Activated naive CD4-positive, alpha-beta T cell treated with anti-CD3 and anti-CD28 coated beads, Interleukin-2, amount 50 U/mL, for 72 hours (primary cell): ENCODE data around the gene RBM12. TPM values are rescaled to one million over a fixed set of nuclear protein-coding genes. Genes with fewer than 3 reads are reported as not detected.

Experiments
- ATAC-seq, 2 donors: fragments of 150-1000 bp; cut with Tn5 transposase; 2 replicates each; pipeline ENCODE4 v1.10.0; 2021; ENCODE audit warnings: mild to moderate bottlenecking in 2 of 2, moderate library complexity in 2 of 2
- DNase-seq, 2 donors: peaks; one replicate each; pipeline ENCODE4 v3.0.0; 2021 to 2022; ENCODE audit warnings: low spot score in 2 of 2
- H3K27ac Mint-ChIP-seq, 2 donors: one replicate each; pipeline ENCODE4 v1.8.0; 2022; ENCODE audit warnings: mild to moderate bottlenecking in 2 of 2, mixed read lengths in 2 of 2
- H3K36me3 Mint-ChIP-seq, 2 donors: one replicate each; pipeline ENCODE4 v1.8.0; 2022; ENCODE audit warnings: mixed read lengths in 2 of 2
- H3K9me3 Mint-ChIP-seq, 2 donors: one replicate each; pipeline ENCODE4 v1.8.0; 2022; ENCODE audit warnings: mixed read lengths in 2 of 2
- total RNA-seq, 2 donors: library from RNA; stranded (reverse); gene quantifications; one replicate each; pipeline ENCODE4 v1.2.3, GENCODE V29; 2022

Gene RBM12
- total RNA-seq, 2 donors from 2014 or later, result 110 to 116 TPM

DNA sequence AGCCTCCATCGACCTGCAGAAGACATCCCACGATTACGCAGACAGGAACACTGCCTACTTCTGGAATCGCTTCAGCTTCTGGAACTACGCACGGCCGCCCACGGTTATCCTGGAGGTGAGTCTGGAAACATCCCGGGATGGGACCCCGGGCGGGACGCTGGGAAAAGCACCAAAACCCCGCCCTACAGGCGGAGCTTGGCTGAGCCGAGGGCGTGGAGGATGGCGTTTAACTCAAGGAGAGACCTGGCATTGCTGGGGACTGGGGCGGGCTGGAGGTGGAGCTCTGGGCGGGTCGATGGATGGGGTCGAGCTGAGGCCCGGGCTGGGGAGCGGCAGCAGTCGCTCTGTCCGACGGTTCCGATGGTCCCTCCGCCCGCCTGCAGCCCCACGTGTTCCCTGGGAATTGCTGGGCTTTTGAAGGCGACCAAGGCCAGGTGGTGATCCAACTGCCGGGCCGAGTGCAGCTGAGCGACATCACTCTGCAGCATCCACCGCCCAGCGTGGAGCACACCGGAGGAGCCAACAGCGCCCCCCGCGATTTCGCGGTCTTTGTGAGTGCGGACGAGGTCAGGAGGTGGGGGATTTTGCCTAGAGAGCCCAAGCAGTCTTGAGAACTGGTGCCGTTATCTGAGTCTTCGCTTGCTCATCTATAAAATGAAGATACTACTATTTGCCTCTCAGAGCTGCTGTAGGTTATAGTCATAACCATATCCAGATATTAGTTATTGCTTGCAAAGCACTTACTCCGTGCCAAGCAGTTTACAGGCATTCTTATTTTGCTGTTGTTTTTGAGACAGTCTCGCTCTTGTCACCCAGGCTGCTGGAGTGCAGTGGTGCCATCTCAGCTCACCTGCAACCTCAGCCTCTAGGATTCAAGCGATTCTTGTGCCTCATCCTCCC is 45.3 kb downstream of the RBM12 start:
- H3K36me3 Mint-ChIP-seq, result no peaks in the 10 kb centered on the region
- H3K9me3 Mint-ChIP-seq, result no peaks in the 10 kb centered on the region
- H3K27ac Mint-ChIP-seq, result peak overlapping the region; percentile 84 to 94
- DNase-seq, result peak; percentile 78 to 82
- ATAC-seq, result peak; percentile 44 to 60

DNA sequence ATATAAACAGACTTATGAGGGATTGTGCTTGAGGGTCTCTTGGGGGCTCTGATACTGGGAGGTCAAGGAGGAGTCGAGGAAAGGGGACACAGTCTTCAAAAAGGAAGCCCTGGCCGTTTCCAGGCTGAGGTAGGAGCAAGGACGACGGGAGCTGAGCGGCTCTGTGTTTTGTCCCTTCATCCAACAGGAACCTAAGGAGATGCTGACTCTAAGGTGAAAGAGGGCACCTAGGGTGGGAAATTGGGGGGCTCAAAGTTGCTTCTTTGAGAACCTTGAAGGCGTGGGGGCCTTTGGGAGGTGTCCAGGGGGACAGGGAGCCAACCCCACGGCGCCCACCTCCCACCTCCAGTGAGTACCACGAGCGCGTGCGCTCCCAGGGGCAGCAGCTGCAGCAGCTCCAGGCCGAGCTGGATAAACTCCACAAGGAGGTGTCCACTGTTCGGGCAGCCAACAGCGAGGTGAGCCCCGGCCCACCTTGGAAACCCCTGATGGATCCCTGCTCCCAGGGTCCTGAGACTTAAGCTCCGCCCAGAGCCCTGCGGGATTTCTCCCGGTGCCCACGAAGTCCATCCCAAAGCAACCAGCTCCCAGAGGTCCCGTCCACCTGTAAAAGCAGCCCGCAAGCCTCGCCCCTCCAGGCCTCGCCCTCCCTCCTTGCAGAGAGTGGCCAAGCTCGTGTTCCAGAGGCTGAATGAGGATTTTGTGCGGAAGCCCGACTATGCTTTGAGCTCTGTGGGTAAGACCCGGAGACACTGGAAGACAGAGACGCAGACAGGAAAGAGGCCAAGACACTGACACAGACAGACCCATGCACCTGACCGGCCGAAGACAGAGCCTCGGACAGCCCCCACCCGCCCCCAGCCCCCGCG is 46.2 kb downstream of the RBM12 start:
- DNase-seq, result peak; percentile 34 to 57
- H3K27ac Mint-ChIP-seq, result peak overlapping the region; percentile 90 to 95
- H3K36me3 Mint-ChIP-seq, result no peaks in the 10 kb centered on the region
- ATAC-seq, result no peak
- H3K9me3 Mint-ChIP-seq, result no peaks in the 10 kb centered on the region

DNA sequence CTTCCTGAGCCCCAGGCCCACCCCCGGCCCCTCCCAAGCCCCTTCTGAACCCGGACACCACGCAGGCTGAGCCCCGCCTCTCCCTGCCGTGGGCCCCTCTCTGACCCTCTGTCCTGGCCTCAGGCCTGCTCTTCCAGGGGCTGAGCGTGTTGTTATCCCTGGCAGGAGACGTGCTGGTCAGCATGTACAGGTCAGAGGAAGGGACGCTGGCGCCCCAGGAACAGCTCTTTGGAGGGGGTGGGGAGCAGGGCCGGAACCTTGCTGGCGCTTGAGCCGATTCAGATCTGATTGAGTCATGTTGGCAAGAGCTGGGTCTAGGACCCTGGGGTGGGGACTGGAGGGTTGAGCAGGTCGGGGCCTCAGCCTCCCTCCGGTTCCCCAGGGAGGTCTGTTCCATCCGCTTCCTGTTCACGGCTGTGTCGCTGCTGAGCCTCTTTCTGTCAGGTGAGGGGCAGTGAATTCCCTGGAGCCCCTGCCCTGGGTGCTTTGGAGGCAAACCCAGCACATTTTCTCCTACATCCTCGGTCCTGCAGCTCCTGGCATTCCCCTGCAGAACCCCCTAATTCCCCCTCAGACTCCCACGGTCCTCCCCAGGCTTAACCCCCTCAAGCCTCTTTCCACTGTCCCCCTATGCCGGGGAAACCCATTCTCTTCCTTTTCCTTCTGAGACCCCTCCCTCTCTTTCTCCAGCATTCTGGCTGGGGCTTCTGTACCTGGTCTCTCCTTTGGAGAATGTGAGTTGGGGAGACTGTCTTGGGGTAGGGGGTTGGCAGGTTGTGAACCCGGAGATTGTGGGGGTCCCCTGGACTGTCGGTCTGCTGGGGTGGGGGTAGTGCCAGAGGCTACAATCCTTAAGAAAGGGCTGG is 47.1 kb downstream of the RBM12 start:
- DNase-seq, result peak; percentile 62 to 67
- ATAC-seq, result peak in 1 of 2 donors; percentile 7
- Mint-ChIP-seq H3K9me3 (no peaks in the 10 kb centered on the region), H3K27ac (peak overlapping the region; percentile 90 to 95), H3K36me3 (no peaks in the 10 kb centered on the region)

DNA sequence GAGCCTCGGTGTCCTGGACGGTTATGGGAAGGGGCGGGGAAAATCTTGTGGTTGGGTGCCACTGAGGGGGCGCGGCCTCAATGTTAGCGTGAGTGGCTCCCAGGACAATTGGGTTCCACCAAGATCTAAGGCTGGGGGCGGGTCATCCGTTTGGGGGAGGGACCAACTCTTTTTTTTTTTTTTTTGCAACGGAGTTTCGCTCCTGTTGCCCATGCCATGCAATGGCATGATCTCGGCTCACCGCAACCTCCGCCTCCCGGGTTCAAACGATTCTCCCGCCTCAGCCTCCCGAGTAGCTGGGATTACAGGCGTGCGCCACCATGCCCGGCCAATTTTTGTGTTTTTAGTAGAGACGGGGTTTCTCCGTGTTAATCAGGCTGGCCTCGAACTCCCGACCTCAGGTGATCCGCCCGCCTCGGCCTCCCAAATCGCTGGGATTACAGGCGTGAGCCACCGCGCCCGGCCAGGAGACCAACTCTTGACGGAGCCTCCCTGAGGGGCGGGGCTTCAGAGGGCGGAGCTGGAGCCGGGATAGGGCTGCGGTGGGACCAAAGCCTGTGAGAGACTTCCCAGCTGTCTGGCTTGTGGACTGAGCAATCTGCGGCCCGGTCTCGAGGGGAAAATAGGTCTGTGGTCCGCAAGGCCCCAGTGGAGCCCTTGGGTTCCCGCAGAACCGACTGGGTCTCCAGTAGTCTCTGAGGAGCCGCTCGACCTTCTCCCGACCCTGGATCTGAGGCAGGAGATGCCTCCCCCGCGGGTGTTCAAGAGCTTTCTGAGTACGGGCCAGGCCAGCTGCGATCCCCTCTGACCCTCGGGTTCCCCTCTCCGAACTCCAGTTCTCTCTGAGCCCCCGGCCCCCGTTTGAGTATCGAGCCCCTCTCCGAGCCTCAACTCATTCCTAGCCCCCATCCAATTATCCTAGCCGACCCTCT is 48.0 kb downstream of the RBM12 start:
- Mint-ChIP-seq H3K27ac (peak overlapping the region; percentile 90 to 95), H3K36me3 (no peaks in the 10 kb centered on the region), H3K9me3 (no peaks in the 10 kb centered on the region)
- DNase-seq, result peak; percentile 68 to 80
- peak; percentile 7 to 21 for ATAC-seq

DNA sequence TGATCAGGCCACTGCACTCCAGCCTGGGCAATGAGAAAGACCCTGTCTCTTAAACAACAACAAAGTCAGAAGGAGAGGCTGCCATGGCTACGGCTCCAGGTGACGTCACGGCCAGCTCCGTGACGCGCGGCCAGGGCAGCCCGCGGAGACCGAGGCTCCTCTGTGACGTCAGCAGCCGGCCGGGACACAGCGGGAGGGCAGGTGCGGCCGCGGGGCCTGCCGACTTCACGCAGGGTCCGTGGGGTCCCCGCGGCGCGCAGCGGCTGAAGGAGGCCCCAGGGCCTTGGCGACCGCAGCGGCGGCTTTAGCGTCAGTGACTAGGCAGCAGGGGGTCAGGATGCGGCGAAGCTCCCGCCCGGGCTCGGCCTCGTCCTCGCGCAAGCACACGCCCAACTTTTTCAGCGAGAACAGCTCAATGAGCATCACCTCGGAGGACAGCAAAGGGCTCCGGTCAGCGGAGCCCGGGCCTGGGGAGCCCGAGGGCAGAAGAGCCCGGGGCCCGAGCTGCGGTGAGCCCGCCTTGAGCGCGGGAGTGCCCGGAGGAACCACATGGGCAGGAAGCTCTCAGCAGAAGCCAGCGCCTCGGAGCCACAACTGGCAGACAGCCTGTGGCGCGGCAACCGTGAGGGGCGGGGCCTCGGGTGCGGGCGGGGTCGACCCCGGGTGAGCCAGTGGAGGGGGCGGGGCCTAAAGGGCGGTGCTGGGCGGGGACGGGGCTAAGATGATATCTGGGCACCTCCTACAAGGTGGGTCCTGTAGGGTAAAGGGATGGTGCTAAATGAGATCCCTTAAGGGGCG is 48.8 kb downstream of the RBM12 start, which contains the start of gene SPAG4:
SPAG4 (plus strand) TSS at position 163 of the 798 bp plus-strand sequence; CDS start at position 338, 175 bp downstream.
- DNase-seq (peak; percentile 98 to 100), ATAC-seq (peak; percentile 83 to 86)
- Mint-ChIP-seq H3K36me3 (no peaks in the 10 kb centered on the region), H3K9me3 (no peaks in the 10 kb centered on the region), H3K27ac (peak within 1 kb of the TSS; percentile 90 to 95)

DNA sequence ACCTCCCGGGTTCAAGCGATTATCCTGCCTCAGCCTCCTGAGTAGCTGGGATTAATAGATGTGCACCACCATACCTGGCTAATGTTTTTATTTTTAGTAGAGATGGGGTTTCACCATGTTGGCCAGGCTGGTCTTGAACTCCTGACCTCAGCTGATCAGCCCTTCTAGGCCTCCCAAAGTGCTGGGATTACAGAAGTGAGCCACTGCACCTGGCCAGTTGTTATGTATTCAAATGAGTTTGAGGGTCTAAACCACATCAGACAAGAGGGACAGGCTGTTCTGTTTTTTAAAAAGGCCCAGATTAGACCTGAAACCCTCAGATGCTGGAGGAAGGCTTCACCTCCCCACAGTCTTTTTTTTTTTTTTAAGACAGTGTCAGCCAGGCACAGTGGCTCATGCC is 53.2 kb downstream of the RBM12 start:
- Mint-ChIP-seq H3K27ac (no peak overlapping the region), H3K9me3 (no peaks in the 10 kb centered on the region), H3K36me3 (no peaks in the 10 kb centered on the region)
- DNase-seq (no peak), ATAC-seq (no peak)

DNA sequence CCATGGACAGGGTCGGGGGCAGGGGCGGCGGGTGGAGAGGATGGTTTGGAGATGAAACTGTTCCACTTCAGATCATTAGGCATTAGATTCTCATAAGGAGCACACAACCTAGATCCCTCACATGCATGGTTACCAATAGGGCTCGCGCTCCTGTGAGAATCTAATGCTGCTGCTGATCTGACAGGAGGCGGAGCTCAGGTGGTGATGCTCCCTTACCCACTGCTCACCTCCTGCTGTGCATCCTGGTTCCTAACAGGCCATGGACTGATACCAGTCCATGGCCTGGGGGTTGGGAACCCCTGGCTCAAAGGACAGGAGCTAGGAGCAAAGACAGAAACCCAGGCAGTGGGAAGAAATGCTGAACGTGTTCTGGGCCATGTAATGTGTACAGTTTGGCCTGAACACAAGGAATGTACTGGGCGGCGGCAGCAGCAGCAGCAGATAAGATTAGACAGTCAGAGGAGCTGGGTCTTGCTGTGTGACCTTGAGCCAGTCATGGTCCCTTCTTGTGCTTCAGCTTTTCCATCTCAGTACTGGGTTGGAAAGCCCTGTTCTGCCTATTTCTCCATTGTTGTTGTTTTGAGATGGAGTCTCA is 53.8 kb downstream of the RBM12 start:
- Mint-ChIP-seq H3K27ac (no peak overlapping the region), H3K36me3 (no peaks in the 10 kb centered on the region), H3K9me3 (no peaks in the 10 kb centered on the region)
- DNase-seq (no peak), ATAC-seq (no peak)

DNA sequence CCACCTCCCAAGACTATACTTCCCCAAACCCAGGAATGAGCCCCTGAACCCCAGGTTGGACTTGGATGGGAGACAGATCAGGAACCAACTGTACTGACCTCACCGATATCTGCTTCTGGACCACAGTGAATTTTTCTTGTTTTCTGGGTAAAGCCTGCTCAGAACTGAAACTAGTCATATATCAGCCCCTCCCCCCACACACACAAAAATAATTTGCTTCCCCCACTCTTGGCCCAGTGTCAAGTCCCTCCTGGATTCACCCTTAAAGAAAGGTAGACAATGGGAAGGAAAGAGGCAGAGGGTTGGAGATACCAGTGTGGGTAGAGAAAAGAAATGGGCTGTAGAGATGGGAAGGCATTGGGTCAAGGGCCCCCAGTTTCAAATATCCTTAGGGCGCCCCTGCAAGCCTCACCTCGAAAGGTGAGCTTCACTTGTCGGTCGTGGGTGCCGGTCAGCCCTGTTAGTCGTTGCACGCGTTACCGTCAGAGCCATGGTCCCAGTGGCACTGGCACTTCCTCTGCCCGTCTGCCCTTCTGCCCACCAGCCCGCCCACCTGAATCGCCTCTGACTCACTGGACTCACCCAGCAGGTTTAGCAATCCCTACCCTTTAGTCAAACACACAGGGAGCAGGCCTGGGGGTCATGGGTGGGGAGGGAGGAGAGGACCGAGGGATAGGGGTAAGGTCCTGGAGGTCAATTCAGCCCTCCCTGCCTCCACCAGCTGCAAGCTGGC is 57.5 kb downstream of the RBM12 start:
- no peak for ATAC-seq
- no peaks in the 10 kb centered on the region for H3K36me3 Mint-ChIP-seq
- H3K27ac Mint-ChIP-seq, result no peak overlapping the region
- no peak for DNase-seq
- no peaks in the 10 kb centered on the region for H3K9me3 Mint-ChIP-seq

DNA sequence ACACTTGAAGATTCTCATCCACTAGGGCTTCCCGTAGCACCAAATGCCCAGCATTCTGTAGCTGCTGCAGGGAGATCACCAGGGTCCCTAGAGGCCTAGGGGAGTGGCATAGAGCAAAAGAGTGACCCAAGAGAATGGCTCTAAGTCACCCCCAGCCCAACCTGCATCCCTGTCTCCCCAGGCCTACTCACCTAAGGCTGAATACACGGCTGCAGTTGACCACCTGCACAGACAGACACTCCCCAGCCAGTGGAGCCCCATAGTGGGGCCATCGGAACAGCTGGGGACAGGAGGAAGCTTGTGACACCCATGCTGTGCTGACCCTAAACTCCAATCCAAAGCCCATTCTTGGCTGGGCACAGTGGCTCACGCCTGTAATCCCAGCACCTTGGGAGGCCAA is 58.6 kb downstream of the RBM12 start:
- no peaks in the 10 kb centered on the region for H3K9me3 Mint-ChIP-seq
- ATAC-seq, result no peak
- no peaks in the 10 kb centered on the region for H3K36me3 Mint-ChIP-seq

DNA sequence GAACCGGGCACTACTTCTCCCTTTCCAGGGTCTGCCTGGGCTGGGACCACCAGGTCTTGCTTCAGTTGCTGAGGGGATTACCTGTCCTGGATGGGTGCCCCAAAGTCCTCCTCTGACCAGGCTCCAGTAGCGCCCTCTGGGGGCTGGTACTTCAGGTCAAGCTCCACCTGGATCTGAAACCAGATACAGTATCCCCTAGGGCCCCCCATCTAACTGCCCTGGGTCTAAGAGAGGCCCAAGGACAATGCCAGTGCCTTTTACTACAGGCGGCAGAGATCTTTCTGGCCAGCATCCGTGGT is 60.3 kb downstream of the RBM12 start:
- H3K27ac Mint-ChIP-seq, result no peak overlapping the region
- no peaks in the 10 kb centered on the region for H3K36me3 Mint-ChIP-seq
- ATAC-seq (no peak), DNase-seq (no peak)
- no peaks in the 10 kb centered on the region for H3K9me3 Mint-ChIP-seq

More for the DNA sequence above, 58.6 kb downstream of the RBM12 start:
- no peak for DNase-seq
- H3K27ac Mint-ChIP-seq, result no peak overlapping the region

DNA sequence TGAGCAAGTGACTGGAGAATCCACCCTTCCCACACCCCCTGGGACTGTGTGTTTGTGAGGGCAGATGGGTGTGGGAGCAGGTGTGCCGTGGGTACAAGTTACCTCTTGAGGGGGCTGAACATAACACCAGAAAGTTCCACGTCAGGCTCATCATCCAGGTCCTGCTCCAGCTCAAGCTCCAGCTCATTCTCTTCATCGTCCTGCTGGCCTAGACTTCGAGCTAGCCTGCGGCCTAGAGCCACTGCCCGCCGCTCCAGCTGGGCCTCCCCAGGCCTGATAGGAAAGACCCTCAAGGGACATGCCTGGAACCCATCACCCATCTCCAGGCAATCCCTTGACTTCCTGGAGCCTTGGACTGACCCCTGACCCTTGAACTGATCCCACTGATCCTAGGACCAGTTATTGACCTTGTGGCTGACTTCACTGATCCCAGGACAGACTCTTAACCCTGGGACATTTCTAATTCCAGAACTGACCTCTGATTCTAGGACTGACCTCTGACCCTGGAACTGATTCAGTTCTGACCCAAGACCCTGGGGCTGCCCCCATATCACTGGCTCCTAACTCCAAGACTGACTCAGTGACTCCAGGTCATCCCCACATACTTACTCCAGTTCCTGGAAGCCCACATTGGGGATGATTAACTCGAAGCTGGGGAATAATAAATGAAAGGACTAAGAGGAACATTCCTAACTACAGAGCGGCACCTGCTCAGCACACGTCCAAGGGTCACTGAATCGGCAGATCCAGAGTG is 60.8 kb downstream of the RBM12 start:
- H3K9me3 Mint-ChIP-seq, result no peaks in the 10 kb centered on the region
- peak in 1 of 2 donors; percentile 42 for DNase-seq
- no peaks in the 10 kb centered on the region for H3K36me3 Mint-ChIP-seq
- ATAC-seq, result no peak
- no peak overlapping the region for H3K27ac Mint-ChIP-seq

DNA sequence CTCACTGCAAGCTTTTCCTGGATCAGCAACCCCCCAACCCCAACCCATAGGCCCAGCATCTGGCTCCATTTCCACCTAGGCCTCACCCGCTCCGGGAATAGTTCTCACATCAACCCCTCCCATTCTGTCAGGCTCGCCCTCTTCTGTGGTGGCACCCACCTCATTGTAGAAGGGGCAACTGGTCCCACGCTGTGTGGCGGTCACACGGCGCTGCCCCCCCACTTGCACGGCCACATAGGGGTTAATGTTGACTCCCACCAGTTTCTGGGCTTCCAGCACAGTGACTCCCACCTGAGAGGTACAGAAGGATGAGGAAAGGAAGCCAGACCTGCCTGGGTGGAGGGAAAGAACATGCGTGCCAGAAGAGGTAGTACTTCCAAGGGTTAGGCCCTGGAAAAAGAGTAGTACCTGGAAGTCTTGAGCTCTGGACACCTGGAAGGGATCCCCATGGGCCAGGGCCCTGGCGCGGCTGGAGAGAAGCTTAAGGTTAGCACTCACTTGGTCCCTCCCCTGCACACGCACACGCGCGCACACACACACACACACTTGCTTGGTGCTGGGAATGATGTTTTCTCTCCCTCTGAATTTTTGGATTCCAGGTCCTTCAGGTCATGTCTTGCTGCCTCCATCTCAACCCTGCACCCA is 61.7 kb downstream of the RBM12 start:
- Mint-ChIP-seq H3K9me3 (no peaks in the 10 kb centered on the region), H3K27ac (no peak overlapping the region), H3K36me3 (no peaks in the 10 kb centered on the region)
- ATAC-seq (no peak), DNase-seq (no peak)

DNA sequence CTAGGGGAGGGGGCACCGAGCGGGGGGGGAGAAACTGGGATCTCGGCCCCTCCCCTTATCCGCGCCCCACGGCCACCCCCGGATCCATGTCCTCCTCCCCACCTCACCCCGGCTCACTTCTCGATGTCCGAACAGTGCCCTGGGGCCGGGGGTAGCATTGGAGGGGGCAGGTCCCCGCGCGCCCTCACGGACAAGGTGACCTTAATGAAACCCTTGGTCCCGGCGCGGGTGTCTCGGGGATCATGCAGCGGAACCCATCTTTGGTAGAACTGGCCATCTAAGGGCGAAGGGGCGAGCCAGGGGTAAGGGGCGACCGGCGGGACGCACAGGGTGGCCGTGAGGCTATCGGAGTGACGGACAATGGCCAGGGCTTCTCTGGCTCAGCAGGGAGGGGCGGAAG is 62.7 kb downstream of the RBM12 start:
- ATAC-seq (no peak), DNase-seq (no peak)
- no peaks in the 10 kb centered on the region for H3K36me3 Mint-ChIP-seq
- no peaks in the 10 kb centered on the region for H3K9me3 Mint-ChIP-seq
- H3K27ac Mint-ChIP-seq, result no peak overlapping the region
